Tibial nerve (tissue), 4 donors: ENCODE data around the gene C2orf81. TPM values are rescaled to one million over a fixed set of nuclear protein-coding genes. Genes with fewer than 3 reads are reported as not detected.
A peak's percentile ranks its signal among the peaks of the same experiment; 100 is the strongest.

Experiments
- DNase-seq, 2 donors: peaks; one replicate each; pipeline ENCODE4 v3.0.0-alpha.2; 2019; ENCODE audit warnings: low spot score in 2 of 2
- H3K27ac ChIP-seq, 4 donors: fragments of 200-600 bp; sonication (generic) in 3 of 4; one replicate each; pipeline ENCODE4 v1.5.1; 2017 to 2019; ENCODE audit warnings: mild to moderate bottlenecking in 1 of 4
- H3K27me3 ChIP-seq, 2 donors: fragments of 200-600 bp; sonication (generic) in 1 of 2; one replicate each; pipeline versions ENCODE4 v1.5.1 to v1.6.0; 2017 to 2019
- H3K36me3 ChIP-seq, 3 donors: fragments of 200-600 bp; sonication (generic); one replicate each; pipeline ENCODE4 v1.5.1; 2018 to 2019
- H3K4me1 ChIP-seq, 4 donors: fragments of 200-600 bp; sonication (generic) in 3 of 4; one replicate each; pipeline ENCODE4 v1.5.1; 2017 to 2019
- H3K4me3 ChIP-seq, 4 donors: fragments of 200-600 bp; sonication (generic) in 3 of 4; one replicate each; pipeline ENCODE4 v1.5.1; 2017 to 2019; ENCODE audit warnings: mild to moderate bottlenecking in 1 of 4, moderate library complexity in 1 of 4
- H3K9me3 ChIP-seq, 4 donors: fragments of 200-600 bp; sonication (generic) in 3 of 4; one replicate each; pipeline ENCODE4 v1.5.1; 2017 to 2019
- EP300 ChIP-seq, 2 donors: sonication (generic); formaldehyde crosslinking; IDR thresholded peaks; one replicate each; pipeline ENCODE4 v1.6.1; 2017; ENCODE audit warnings: antibody characterized with exemption in 2 of 2, mild to moderate bottlenecking in 1 of 2
- POLR2A ChIP-seq, 2 donors: fragments of 450-650 bp; IDR thresholded peaks; one replicate each; pipeline ENCODE4 v1.6.1; 2017; ENCODE audit warnings: antibody characterized with exemption in 2 of 2, mild to moderate bottlenecking in 2 of 2, moderate library complexity in 2 of 2
- WGBS, 2 donors: methylation state at CpG; one replicate each; pipeline ENCODE4 v1.1.5; 2018; 5-methylcytosine and 5-hydroxymethylcytosine counted together
- total RNA-seq, 4 donors: library from RNA; depleted of rRNA; stranded (reverse); fragments of >200 nt; gene quantifications; one replicate each; pipeline ENCODE4 v1.1.0, GENCODE V29; 2016
- TF ChIP-seq, protein P1 (sequence below), 5 experiments: fragments of 200-600 bp in 3 of 5; fragments of 450-650 bp in 2 of 5; sonication (generic) in 3 of 5; IDR thresholded peaks; one replicate each; pipeline ENCODE4 v1.5.1; 2016 to 2019; ENCODE audit warnings: antibody characterized with exemption in 5 of 5, mild to moderate bottlenecking in 3 of 5, moderate library complexity in 2 of 5

C2orf81 gene
- total RNA-seq, 4 donors from 2014 or later, result 4.5 to 14.4 (median 5.3) TPM

DNA sequence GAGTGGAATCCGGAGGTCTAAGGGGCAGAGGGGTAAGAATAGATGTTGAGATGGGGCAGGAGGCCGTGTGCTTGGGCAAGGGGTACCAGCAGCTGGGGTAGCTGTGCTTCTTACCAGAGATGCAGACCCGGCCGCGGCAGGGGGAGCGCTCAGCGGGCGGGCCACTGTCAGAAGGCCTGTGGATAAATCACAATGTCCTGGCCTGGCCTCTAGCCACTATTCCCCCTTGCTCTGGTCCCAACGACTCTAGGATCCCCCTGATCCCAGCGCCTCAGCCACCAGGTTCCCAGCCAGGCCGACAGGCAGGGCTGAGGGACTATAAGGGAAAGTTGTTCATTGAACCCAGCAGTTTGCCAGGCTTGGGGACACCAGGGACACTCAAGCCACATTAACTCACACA is 9.1 kb upstream of the C2orf81 start:
- Histone ChIP-seq H3K4me3 (no peak overlapping the region), H3K27me3 (no peaks in the 10 kb centered on the region), H3K36me3 (peaks cover 8 to 72% (median 10%) of the 10 kb centered on the region in 3 donors), H3K9me3 (no peaks in the 10 kb centered on the region), H3K4me1 (peaks cover 0 to 25% (median 0%) of the 10 kb centered on the region in 4 donors), H3K27ac (peak overlapping the region in 2 of 4 donors; percentile 25 to 43)
- no peak for DNase-seq
- no peak for TF ChIP-seq POLR2A (IDR thresholded peaks at IDR 0.05)
- TF ChIP-seq, protein P1, sequence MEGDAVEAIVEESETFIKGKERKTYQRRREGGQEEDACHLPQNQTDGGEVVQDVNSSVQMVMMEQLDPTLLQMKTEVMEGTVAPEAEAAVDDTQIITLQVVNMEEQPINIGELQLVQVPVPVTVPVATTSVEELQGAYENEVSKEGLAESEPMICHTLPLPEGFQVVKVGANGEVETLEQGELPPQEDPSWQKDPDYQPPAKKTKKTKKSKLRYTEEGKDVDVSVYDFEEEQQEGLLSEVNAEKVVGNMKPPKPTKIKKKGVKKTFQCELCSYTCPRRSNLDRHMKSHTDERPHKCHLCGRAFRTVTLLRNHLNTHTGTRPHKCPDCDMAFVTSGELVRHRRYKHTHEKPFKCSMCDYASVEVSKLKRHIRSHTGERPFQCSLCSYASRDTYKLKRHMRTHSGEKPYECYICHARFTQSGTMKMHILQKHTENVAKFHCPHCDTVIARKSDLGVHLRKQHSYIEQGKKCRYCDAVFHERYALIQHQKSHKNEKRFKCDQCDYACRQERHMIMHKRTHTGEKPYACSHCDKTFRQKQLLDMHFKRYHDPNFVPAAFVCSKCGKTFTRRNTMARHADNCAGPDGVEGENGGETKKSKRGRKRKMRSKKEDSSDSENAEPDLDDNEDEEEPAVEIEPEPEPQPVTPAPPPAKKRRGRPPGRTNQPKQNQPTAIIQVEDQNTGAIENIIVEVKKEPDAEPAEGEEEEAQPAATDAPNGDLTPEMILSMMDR (IDR thresholded peaks at IDR 0.05), result no peak
- TF ChIP-seq EP300 (IDR thresholded peaks at IDR 0.05), result no peak
- WGBS, 2 donors, result 79 to 82% methylated on average over 11 of the region's 11 CpGs

DNA sequence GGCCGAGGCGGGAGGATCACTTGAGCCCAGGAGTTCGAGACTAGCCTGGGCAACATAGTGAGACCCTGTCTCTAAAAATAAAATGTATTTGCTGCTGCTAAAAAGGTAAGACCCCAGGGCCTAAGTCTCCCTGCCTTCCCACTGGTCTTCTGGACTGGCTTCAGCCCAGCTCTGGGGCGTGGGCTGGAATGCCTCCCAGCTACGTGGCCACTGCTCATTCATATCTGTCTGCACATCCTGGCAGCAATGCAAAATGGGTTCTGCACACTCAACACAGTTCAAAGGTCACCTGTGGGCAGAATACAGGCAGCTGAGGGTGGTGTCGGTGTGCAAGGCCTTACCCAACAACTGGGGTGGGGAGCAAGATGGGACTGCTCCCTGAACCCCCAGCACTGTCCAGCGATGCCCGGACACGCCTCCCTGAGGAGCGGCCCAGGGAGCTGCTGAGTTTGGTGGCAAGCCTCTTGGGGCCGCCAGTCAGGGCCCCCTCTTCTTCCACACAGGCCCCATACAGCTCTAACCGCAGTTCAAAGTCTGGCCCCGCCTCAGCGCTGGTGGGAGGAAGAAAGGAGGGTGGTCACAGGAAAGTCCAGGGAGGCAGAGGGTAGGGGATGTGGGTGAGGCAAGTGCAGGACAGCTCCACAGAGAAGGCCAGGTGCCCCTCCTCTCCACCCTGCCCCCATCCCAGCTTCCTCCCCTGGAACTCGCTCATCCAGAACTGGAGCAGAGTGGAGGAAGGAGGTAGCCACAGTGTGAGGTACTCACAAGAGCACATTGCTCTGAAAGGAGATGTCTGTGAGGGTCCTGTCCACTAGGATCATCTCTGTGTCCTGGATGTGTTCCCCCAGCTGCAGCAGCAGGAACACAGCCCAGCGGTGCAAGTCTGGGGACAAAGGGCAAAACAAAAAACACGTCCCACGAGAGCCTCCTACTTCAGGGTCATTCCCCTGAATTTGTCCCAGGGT is 8.3 kb upstream of the C2orf81 start:
- TF ChIP-seq POLR2A (IDR thresholded peaks at IDR 0.05), result no peak
- TF ChIP-seq, protein P1 (IDR thresholded peaks at IDR 0.05), result no peak
- TF ChIP-seq EP300 (IDR thresholded peaks at IDR 0.05), result no peak
- H3K27me3 ChIP-seq, result no peaks in the 10 kb centered on the region
- 70% methylated on average over 18 of the region's 18 CpGs for WGBS, 2 donors
- no peaks in the 10 kb centered on the region for H3K9me3 ChIP-seq
- peak overlapping the region in 2 of 4 donors; percentile 25 to 43 for H3K27ac ChIP-seq
- DNase-seq, result no peak
- H3K4me3 ChIP-seq, result no peak overlapping the region
- H3K4me1 ChIP-seq, result peaks cover 0 to 18% (median 0%) of the 10 kb centered on the region in 4 donors
- peaks cover 8 to 80% (median 10%) of the 10 kb centered on the region in 3 donors for H3K36me3 ChIP-seq

DNA sequence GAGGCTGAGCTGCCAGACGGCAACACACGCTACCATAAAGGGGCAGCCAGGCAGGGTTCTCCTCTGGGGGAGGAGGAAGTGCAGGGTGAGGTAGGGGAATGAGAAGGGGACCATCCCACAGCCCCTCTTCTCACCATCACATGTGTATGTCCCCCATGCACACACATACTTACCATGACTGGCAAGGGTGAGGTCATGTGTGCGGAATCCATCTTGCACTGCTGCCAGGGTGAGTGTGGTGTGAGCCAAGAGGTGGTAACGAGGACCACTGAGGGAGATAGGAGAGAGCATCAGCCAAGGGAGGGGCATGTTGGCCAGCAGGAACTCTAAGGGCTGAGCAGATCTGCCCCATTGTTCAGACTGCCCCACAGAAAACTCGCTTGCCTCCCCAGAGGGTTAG is 7.3 kb upstream of the C2orf81 start:
- Histone ChIP-seq H3K4me3 (no peak overlapping the region), H3K27ac (peak overlapping the region in 1 of 4 donors; percentile 14), H3K9me3 (no peaks in the 10 kb centered on the region), H3K27me3 (no peaks in the 10 kb centered on the region), H3K4me1 (peaks cover 0 to 13% (median 0%) of the 10 kb centered on the region in 4 donors), H3K36me3 (peaks cover 8 to 80% (median 10%) of the 10 kb centered on the region in 3 donors)
- no peak for DNase-seq
- TF ChIP-seq, protein P1 (IDR thresholded peaks at IDR 0.05), result no peak
- TF ChIP-seq EP300 (IDR thresholded peaks at IDR 0.05) (no peak), POLR2A (IDR thresholded peaks at IDR 0.05) (no peak)
- 65 to 77% methylated on average over 5 of the region's 5 CpGs for WGBS, 2 donors

DNA sequence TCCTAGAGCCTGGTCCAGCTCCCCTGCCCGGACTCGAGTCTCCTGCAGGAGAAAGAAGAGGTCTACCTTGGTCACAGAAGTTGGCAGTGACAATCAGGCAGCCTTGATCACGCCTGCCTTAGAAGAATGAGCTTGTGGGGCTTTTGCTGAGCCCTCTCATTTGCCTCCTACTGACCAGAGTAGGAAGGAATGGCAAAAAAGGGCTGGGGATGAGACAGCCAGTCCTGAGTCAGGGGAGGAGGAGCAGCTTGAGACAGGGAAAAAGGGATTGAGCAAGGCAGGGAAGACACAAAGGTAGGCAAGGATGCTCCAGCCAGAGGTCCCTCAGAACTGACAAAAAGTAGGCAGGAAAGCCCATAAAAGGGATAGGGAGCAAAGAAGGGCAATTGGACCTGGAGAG is 6.1 kb upstream of the C2orf81 start:
- H3K27ac ChIP-seq, result no peak overlapping the region
- H3K27me3 ChIP-seq, result no peaks in the 10 kb centered on the region
- peaks cover 0 to 15% (median 0%) of the 10 kb centered on the region in 4 donors for H3K4me1 ChIP-seq
- peaks cover 8 to 78% (median 10%) of the 10 kb centered on the region in 3 donors for H3K36me3 ChIP-seq
- H3K9me3 ChIP-seq, result no peaks in the 10 kb centered on the region
- no peak for TF ChIP-seq POLR2A (IDR thresholded peaks at IDR 0.05)
- TF ChIP-seq EP300 (IDR thresholded peaks at IDR 0.05), result no peak
- TF ChIP-seq, protein P1 (IDR thresholded peaks at IDR 0.05), result no peak
- 74% methylated on average over 3 of the region's 3 CpGs for WGBS, 2 donors
- no peak overlapping the region for H3K4me3 ChIP-seq
- no peak for DNase-seq

DNA sequence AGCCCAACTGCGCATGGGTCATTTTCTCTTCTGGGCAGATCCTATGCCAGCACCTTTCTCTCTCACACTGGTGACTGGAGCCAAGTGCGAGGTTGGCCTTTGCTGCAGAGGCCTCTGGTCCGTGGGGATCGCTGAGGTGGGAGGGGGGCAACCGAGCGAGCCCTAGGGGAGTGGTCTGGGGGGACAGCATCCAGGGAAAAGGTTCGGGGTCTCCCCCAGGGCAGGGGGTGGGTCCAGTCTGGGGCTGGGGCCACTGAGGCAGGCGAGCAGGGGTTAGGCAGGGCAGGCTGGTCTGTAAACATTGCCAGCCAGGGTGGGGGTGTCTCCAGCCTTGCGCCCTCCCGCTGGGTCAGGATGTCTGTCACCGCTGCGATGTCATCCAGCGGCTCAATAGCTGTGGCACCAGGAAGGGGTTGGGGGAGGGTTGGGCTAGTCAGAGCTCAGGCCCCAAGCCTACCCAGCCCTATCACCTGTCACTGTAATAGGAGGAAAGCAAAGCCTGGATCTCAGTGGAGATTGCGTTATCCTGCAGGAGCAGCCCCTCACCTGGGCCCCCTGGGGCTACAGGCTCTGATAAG is 4.9 kb upstream of the C2orf81 start:
- Histone ChIP-seq H3K4me1 (peaks cover 0 to 15% (median 6%) of the 10 kb centered on the region in 4 donors), H3K36me3 (peaks cover 5 to 66% (median 8%) of the 10 kb centered on the region in 3 donors), H3K27ac (no peak overlapping the region), H3K27me3 (no peaks in the 10 kb centered on the region), H3K9me3 (no peaks in the 10 kb centered on the region), H3K4me3 (no peak overlapping the region)
- no peak for DNase-seq
- 61 to 71% methylated on average over 11 to 14 of the region's 14 CpGs for WGBS, 2 donors
- TF ChIP-seq POLR2A (IDR thresholded peaks at IDR 0.05) (no peak), EP300 (IDR thresholded peaks at IDR 0.05) (no peak)
- TF ChIP-seq, protein P1 (IDR thresholded peaks at IDR 0.05), result no peak
